ENCODE measurements around the gene CABYR. TPM values are rescaled to one million over a fixed set of nuclear protein-coding genes. Genes with fewer than 3 reads are reported as not detected.

Gene CABYR
- total RNA-seq, 2 donors from 2014 or later, result 13.2 to 39.5 TPM

DNA sequence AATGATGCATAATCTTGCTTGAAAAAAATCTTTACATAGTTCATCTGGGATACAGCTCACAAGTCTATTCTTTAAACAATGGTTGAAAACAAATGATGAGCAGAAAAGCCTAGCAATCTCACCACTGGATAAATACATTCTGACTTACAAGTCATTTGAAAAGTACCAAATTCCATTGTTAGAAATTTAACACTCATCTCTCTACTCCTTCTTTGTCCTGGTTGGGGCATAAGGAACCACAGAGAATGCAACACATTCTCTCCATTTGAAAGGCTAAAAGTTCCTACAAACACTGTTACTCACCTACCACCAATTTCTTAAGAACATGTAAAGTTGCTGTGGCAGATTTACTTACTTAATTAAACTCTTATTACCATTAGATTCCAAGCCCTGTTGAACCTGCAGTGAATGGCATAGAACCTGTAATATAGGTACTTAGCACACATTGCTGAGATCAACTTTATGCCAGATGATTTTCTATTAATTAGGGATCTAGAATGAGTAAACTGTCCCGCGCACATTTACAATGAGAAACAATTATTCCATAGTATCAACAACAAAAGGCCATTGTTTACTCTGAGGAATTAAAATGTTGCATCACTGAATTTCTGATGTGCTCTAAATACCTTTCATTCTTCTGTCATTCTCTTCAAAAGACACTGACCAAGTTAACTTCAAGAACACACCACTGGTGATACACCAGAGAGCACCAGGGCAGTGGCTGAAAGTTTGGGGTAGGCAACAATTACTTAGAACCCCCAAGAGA lies 69.6 kb downstream of the CABYR start:
- intact Hi-C loops (cut with DNase I), result no loop called here

DNA sequence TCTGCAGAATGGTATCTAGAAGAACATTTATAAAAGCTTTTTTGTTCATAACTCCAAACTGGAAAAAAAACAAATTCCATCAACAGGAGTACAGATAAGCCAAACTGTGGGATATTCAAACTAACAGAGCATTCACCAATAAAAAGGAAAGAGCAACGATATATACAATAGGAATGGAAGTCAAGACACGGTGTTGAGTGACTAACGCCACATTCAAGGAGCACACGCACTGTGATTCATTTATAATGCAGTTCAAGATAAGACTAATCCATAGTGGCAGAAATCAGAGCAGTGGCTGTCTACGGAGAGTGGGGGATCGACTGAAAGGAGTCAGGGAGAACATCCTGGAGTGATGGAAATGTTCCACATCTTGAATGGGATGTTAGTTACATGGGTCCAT lies 70.7 kb downstream of the CABYR start:
- Histone ChIP-seq H3K36me3 (no peaks in the 10 kb centered on the region), H3K27me3 (replicated peaks; ENCODE audit: insufficient read depth) (no peaks in the 10 kb centered on the region), H3K27ac (no peak overlapping the region), H3K4me3 (no peak overlapping the region), H3K9me3 (no peaks in the 10 kb centered on the region), H3K4me1 (replicated peaks) (no peaks in the 10 kb centered on the region)
- no peak for DNase-seq (ENCODE audit: low spot score)
- intact Hi-C loops (cut with DNase I), result no loop called here
- 96% methylated on average over 6 of the region's 6 CpGs for WGBS
- TF ChIP-seq POLR2AphosphoS5 (IDR thresholded peaks at IDR 0.05) (no peak), POLR2A (IDR thresholded peaks at IDR 0.05) (no peak)
- TF ChIP-seq, protein P1, sequence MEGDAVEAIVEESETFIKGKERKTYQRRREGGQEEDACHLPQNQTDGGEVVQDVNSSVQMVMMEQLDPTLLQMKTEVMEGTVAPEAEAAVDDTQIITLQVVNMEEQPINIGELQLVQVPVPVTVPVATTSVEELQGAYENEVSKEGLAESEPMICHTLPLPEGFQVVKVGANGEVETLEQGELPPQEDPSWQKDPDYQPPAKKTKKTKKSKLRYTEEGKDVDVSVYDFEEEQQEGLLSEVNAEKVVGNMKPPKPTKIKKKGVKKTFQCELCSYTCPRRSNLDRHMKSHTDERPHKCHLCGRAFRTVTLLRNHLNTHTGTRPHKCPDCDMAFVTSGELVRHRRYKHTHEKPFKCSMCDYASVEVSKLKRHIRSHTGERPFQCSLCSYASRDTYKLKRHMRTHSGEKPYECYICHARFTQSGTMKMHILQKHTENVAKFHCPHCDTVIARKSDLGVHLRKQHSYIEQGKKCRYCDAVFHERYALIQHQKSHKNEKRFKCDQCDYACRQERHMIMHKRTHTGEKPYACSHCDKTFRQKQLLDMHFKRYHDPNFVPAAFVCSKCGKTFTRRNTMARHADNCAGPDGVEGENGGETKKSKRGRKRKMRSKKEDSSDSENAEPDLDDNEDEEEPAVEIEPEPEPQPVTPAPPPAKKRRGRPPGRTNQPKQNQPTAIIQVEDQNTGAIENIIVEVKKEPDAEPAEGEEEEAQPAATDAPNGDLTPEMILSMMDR (IDR thresholded peaks at IDR 0.05), result no peak

More for the DNA sequence above, 69.6 kb downstream of the CABYR start:
- no peaks in the 10 kb centered on the region for H3K36me3 ChIP-seq
- H3K27ac ChIP-seq, result no peak overlapping the region
- DNase-seq (ENCODE audit: low spot score), result no peak
- TF ChIP-seq, protein P1 (IDR thresholded peaks at IDR 0.05), result no peak
- TF ChIP-seq POLR2A (IDR thresholded peaks at IDR 0.05) (no peak), POLR2AphosphoS5 (IDR thresholded peaks at IDR 0.05) (no peak)
- no peaks in the 10 kb centered on the region for H3K9me3 ChIP-seq
- no peak overlapping the region for H3K4me3 ChIP-seq
- 50% methylated on average over 2 of the region's 2 CpGs for WGBS
- H3K4me1 ChIP-seq (replicated peaks), result no peaks in the 10 kb centered on the region
- H3K27me3 ChIP-seq (replicated peaks; ENCODE audit: insufficient read depth), result no peaks in the 10 kb centered on the region

Small RNA genes within 50 kb of the gene (small RNA-seq; reads per million reads assigned to genes)
- gene RF00017 (0 reads per million in 2 donors), gene RNA5SP452 (2.1 to 3.6 reads per million in 2 donors), gene RNU5A-6P (0 reads per million in 2 donors)

Other genes starting within 250 kb of the CABYR start
- 10 to 100 TPM; 31.2 to 40.0 TPM for gene TTC39C, start 124.3 kb upstream of the CABYR start, total RNA-seq